Measurements from ENCODE around the gene HOXA10.

The HOXA10 gene

DNA sequence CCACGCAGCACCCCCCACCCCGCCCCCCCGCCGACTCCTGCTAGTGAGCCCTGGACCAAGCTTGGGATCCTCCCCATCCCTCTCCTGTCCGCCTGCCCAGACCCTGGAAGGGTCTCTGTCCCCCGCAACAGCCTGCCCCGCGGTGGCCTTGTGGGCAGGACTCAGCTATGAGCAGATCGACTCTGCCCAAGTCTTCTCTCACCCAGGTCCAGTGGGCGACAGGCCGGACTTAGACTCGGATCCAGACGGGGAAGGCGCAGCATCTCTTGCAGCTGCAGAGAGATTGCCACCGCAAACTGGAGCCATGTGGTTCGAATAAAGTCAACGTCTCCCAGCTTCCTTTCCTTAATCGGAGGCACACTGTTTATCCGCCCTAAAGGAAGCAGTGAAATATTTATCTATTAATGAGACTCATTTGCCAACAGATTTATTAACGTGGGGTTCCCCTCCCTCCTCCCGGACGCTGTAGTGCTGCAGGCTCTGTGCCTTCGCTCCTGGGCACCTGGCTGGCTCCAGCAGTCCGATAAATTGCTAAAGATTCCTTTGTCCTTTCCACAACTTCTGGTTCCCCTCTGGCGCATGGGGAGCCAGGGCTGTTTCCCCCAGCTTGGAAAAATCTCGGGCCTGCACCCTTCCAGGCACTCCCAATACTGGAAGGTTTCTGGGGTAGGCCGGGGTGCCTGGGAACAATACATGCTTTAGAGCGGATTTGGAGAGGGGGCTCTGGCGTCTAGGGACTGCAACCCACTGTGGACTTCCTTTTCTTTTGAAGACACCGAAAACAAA, 17.0 kb downstream of the HOXA10 start:
- Mint-ChIP-seq H3K9me3 (peaks cover 1% of the 10 kb centered on the region), H3K27ac (peak overlapping the region; percentile 86), H3K4me1 (peaks cover 20% of the 10 kb centered on the region), H3K27me3 (peaks cover 41% of the 10 kb centered on the region), H3K4me3 (no peak overlapping the region), H3K36me3 (peaks cover 2% of the 10 kb centered on the region)
- ATAC-seq (ENCODE audit: low read depth) (no peak), DNase-seq (ENCODE audit: low spot score in 2 of 2) (no peak)

DNA sequence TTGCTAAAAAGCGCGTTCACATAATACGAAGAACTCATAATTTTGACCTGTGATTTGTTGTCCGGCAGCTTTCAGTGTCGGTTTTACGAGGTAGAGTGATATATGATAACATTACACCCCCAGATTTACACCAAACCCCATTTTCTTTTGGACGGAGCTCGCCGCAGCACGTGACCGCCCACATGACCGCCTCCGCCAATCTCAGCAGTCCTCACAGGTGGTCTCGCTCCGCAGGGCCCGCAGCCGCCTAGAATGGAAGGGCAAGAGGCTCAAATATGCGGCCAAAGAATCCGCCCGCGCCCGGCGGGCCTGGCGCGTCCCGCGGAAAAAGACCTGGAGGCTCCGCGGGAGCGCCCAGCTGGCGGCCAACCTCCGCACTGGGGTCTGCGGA, 17.6 kb downstream of the HOXA10 start, which contains the start of gene HOXA7:
HOXA7 (minus strand) TSS at position 168 of the 391 bp plus-strand sequence; CDS start at position 38, 130 bp downstream.
- peaks cover 24% of the 10 kb centered on the region for H3K4me1 Mint-ChIP-seq

DNA sequence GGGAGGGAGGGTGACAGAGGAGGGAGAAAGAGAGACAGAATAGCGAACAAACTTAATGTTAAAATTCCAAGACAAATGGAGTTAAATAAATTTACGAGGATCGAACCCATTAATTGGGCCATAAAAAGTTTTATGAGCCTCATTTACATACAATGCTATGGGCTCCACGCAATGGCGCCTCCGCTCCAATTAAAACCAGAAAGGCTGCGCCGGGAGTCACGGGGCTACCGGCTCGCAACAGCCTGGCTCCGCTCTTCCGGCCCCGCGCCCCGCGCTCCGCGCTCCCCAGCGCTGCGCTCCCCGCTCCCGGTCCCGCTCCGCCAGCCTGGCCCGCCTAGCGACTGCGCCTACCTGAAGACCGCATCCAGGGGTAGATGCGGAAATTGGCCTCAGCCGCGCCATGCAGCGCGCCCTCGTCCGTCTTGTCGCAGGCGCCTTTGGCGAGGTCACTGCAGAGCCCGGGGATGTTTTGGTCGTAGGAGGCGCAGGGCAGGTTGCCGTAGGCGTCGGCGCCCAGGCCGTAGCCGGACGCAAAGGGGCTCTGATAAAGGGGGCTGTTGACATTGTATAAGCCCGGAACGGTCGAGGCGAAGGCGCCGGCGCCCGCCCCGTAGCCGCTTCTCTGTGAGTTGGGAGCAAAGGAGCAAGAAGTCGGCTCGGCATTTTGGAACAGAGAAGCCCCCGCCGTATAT, 18.2 kb downstream of the HOXA10 start:
- no peak for DNase-seq (ENCODE audit: low spot score in 2 of 2)
- H3K27ac Mint-ChIP-seq = peak overlapping the region; percentile 46
- H3K9me3 Mint-ChIP-seq = peaks cover 1% of the 10 kb centered on the region
- peaks cover 47% of the 10 kb centered on the region for H3K27me3 Mint-ChIP-seq
- H3K4me3 Mint-ChIP-seq = peak overlapping the region; percentile 3
- no peak for ATAC-seq (ENCODE audit: low read depth)
- peaks cover 27% of the 10 kb centered on the region for H3K4me1 Mint-ChIP-seq
- peaks cover 2% of the 10 kb centered on the region for H3K36me3 Mint-ChIP-seq

More for the DNA sequence above, 17.6 kb downstream of the HOXA10 start, which contains the start of gene HOXA7:
- Mint-ChIP-seq H3K27ac (peak within 1 kb of the TSS; percentile 86), H3K27me3 (peaks cover 47% of the 10 kb centered on the region), H3K4me3 (peak within 1 kb of the TSS; percentile 3), H3K9me3 (peaks cover 1% of the 10 kb centered on the region), H3K36me3 (peaks cover 2% of the 10 kb centered on the region)
- DNase-seq (ENCODE audit: low spot score in 2 of 2) (no peak), ATAC-seq (ENCODE audit: low read depth) (no peak)

DNA sequence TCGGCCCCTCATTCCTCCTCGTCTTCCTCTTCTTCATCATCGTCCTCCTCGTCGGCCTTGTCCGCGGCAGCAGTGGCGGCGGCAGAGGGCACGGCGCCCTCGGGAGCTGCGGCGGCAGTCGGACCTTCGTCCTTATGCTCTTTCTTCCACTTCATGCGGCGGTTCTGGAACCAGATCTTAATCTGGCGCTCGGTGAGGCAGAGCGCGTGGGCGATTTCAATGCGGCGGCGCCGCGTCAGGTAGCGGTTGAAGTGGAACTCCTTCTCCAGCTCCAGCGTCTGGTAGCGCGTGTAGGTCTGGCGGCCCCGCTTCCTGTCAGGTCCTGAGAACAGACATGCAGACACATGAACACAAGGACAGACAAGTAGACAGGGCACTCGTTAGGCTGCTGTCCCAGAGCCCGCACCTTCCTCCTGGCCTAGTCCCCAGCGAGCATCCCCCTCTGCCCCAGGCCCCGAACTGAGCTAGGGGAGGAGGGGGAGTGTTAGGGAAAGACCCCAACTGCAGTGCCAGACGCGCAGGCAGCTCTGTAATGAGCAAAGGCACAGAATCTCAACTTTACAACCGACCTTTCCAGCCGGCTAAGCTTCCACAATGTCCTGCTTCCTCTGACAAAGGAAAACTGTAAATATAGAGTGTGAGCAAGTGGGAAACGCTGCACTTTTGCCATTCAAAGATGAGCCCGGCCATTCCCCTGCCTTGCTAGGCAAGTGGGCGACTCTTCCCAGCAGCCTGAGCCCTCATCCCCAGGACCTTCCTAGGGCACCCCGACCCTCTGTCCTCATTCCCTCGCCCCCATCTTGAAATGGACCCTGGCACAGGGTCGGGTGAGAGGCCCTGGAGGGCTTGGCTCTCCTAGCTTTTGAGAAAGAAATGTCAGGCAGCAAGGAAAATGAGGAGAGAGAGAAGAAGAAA, 19.0 kb downstream of the HOXA10 start:
- Mint-ChIP-seq H3K4me1 (peaks cover 33% of the 10 kb centered on the region), H3K4me3 (no peak overlapping the region), H3K27me3 (peaks cover 47% of the 10 kb centered on the region), H3K27ac (peak overlapping the region; percentile 46), H3K36me3 (peaks cover 2% of the 10 kb centered on the region), H3K9me3 (peaks cover 1% of the 10 kb centered on the region)
- ATAC-seq (ENCODE audit: low read depth) (no peak), DNase-seq (ENCODE audit: low spot score in 2 of 2) (no peak)

DNA sequence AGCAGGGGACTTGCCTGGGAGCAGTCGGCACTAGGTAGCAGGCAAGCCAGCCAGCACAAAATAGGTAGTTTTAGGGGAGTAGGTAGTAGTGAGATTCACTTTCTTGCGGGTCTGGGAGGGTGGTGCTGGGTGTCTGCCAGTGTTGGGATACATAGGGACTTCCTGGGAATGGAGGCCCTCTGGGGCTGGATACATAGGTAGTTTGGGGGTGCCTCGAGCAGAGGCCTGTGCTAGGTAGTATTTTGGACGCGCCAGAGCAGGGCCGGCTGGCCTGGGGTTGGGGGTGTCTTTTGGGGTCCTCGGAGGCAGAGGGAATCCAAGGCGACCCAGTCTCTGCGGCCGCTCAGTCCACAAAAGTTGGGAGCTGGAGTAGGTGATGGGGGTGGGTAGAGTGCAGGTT, 19.8 kb downstream of the HOXA10 start:
- Mint-ChIP-seq H3K27ac (peak overlapping the region; percentile 46), H3K36me3 (peaks cover 2% of the 10 kb centered on the region)

DNA sequence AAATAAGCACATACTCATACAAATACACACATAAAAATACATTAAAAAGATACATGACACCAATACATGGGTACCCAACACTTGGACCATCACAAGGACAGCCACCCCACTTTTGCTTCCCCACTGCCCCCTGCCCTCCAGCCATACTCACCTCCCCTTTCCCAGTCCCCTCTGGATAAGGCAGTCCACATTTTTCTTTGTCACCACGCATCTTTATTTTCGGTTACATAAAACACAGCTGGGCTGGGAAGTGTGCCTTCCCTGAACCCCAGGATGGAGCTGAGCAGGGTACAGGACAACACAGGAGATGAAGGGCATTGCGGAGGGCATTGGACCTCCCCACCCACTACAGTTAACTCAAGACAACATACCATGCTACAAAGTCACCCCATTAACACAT, 20.6 kb downstream of the HOXA10 start:
- Mint-ChIP-seq H3K36me3 (peaks cover 2% of the 10 kb centered on the region), H3K9me3 (peaks cover 1% of the 10 kb centered on the region), H3K4me3 (no peak overlapping the region), H3K27me3 (peaks cover 36% of the 10 kb centered on the region), H3K27ac (peak overlapping the region; percentile 28), H3K4me1 (peaks cover 26% of the 10 kb centered on the region)
- no peak for DNase-seq (ENCODE audit: low spot score in 2 of 2)
- no peak for ATAC-seq (ENCODE audit: low read depth)

More for the DNA sequence above, 19.8 kb downstream of the HOXA10 start:
- peaks cover 43% of the 10 kb centered on the region for H3K27me3 Mint-ChIP-seq
- ATAC-seq (ENCODE audit: low read depth) (no peak), DNase-seq (ENCODE audit: low spot score in 2 of 2) (no peak)
- peaks cover 1% of the 10 kb centered on the region for H3K9me3 Mint-ChIP-seq
- H3K4me1 Mint-ChIP-seq = peaks cover 26% of the 10 kb centered on the region
- H3K4me3 Mint-ChIP-seq = no peak overlapping the region

DNA sequence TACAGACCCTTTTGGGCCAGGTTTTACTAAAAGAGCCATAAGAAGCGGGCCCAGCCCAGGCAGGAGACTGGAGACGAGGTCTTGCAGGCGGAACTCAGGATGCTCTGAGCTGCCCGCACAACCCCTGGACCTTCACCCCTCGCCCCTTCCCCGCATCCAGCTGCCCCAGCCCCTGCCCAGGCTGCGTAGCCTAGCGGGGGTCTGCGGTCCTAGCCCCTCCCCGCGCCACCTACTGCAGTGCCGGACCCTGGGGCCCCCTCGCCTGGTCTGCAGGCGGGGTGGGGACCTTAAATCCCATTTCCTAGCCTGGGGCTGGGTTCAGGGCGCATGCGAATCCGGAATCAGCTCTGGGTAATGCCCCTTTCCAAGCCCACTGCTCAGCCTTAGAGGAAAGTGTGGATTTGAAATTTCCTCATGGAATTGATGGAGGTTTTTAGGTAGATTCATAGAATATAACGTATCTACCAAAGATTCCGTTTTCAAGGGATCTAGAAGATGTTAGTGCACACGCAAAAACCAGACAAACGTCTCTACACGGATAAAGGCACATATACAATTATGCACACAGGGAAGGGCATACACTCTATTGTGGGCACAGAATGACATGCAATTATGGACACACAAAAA, 21.2 kb downstream of the HOXA10 start:
- H3K36me3 Mint-ChIP-seq = no peaks in the 10 kb centered on the region
- peaks cover 1% of the 10 kb centered on the region for H3K9me3 Mint-ChIP-seq
- H3K4me1 Mint-ChIP-seq = peaks cover 29% of the 10 kb centered on the region
- ATAC-seq (ENCODE audit: low read depth) = no peak
- H3K4me3 Mint-ChIP-seq = no peak overlapping the region
- DNase-seq (ENCODE audit: low spot score in 2 of 2) = no peak
- H3K27ac Mint-ChIP-seq = no peak overlapping the region
- peaks cover 33% of the 10 kb centered on the region for H3K27me3 Mint-ChIP-seq

DNA sequence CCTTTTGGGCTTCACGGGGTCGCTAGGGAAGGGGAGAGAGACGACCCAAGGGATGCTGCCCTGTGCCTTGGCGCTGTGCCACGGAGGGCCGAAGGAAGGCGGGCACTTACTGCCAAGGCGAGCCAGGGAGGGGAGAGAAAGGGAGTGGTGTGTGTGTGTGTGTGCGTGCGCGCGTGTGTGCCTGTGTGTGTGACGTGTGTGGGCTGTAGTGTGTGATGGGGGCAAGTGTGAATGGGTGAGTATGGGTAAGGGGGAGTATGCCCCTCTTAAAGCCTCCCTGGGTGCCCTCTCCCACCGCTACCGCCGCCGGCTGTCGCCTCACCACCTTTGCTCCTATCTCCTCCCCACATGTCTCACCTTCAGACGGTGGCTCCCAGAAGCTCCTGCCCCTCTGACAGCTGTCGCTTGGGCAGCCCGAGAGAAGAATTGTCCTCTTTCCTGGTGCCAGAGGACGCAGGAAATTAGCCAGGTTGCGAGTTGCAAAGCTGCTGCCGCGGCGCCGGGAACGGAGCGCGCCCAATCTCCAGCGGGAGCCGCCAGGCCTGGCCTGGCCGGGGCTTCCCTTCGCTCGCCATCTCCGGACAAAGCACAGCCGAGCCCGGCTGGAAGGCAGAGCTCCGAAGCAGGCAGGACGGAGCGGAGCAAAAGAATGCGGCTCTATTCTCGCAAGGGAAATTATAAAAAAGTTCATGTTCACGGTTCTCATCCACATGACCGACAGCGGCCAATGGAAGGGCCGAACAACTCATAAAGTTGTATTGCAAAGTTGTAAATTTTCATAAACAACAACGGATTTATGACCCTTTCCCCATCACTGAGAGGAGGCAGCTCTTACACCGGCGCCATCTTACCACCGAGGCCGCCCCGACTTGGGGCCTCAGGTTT, 21.9 kb downstream of the HOXA10 start, which contains the start of gene HOXA3:
HOXA3 (minus strand) TSS at position 653 of the 885 bp plus-strand sequence. CDS start 41,943 bp downstream, outside the sequence.
- Mint-ChIP-seq H3K4me3 (peak within 1 kb of the TSS; percentile 77), H3K27me3 (peaks cover 30% of the 10 kb centered on the region), H3K36me3 (no peaks in the 10 kb centered on the region), H3K9me3 (peaks cover 1% of the 10 kb centered on the region), H3K27ac (peak within 1 kb of the TSS; percentile 77), H3K4me1 (peaks cover 28% of the 10 kb centered on the region)
- ATAC-seq (ENCODE audit: low read depth) (no peak), DNase-seq (ENCODE audit: low spot score in 2 of 2) (no peak)

DNA sequence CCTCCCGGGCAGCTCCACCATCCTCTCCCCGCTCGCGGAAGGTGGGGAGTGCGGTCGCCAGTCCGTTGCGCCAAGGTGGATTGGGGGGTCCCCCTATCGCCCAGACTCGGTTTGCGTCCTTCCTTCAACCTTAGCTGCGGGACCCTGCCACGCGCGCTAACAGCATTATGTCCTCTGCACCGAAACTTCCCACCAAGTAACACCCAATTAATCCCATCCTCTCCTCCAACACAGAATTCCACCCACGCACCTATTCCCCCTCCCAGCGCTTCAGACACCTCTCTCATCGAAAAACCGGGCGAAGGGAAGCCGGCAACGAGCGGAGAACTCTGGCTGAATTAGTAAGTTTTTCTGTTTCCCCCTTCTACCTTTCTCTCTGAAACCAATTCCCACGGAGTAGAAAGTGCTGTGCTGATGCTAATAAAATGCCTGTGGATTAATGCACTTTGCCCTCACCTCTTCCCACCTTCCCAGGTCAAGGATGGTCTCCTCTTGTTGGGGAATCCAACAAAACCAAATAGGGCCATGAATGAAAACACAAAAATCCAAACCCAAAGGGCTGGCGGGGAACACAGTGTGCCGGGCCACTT, 22.7 kb downstream of the HOXA10 start:
- H3K4me1 Mint-ChIP-seq = peaks cover 31% of the 10 kb centered on the region
- H3K27ac Mint-ChIP-seq = peak overlapping the region; percentile 77
- peaks cover 1% of the 10 kb centered on the region for H3K9me3 Mint-ChIP-seq
- H3K27me3 Mint-ChIP-seq = peaks cover 33% of the 10 kb centered on the region
- peak overlapping the region; percentile 77 for H3K4me3 Mint-ChIP-seq
- no peak for DNase-seq (ENCODE audit: low spot score in 2 of 2)
- no peak for ATAC-seq (ENCODE audit: low read depth)
- H3K36me3 Mint-ChIP-seq = no peaks in the 10 kb centered on the region

DNA sequence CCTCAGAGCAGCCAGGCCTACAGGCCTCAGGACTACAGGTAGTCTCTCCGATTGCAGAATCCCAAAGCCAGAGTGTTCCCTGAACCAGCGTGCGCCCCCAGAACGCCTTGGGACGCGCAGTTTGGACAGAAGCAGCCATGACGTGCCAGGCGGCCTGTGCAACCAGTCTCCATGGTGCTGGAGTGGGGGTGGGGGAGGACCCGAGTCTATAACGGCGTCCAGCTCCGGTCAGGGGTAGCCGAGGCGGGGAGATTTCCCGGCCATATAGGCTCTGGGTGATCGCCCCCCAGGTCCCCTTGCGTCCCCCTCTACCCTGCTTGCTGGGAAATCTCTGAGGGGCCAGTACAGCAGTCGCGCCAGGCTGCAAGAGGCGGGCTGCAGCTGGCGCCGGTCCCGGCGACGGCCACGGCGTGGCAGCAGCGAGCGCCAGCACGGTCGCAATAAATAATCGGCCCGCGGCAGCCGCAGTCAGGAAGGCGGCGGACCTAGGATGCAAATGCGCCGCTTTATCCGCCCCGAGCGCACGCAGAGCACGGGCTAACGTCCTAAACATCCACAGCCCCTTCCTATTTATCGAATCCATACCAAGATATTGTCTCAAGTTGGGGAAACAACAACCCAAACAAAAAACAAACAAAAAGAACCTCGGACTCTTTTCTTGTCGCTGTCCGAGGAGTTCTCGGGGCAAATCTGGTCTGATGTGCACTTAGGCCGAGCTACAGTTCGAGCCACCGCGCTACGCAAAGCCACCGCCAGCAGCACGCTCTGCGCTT, 23.4 kb downstream of the HOXA10 start:
- DNase-seq (ENCODE audit: low spot score in 2 of 2) (peak; percentile 66 to 74), ATAC-seq (ENCODE audit: low read depth) (peak; percentile 83)
- Mint-ChIP-seq H3K4me1 (peaks cover 31% of the 10 kb centered on the region), H3K9me3 (peaks cover 1% of the 10 kb centered on the region), H3K4me3 (peak overlapping the region; percentile 77), H3K36me3 (no peaks in the 10 kb centered on the region), H3K27ac (peak overlapping the region; percentile 77), H3K27me3 (peaks cover 36% of the 10 kb centered on the region)

DNA sequence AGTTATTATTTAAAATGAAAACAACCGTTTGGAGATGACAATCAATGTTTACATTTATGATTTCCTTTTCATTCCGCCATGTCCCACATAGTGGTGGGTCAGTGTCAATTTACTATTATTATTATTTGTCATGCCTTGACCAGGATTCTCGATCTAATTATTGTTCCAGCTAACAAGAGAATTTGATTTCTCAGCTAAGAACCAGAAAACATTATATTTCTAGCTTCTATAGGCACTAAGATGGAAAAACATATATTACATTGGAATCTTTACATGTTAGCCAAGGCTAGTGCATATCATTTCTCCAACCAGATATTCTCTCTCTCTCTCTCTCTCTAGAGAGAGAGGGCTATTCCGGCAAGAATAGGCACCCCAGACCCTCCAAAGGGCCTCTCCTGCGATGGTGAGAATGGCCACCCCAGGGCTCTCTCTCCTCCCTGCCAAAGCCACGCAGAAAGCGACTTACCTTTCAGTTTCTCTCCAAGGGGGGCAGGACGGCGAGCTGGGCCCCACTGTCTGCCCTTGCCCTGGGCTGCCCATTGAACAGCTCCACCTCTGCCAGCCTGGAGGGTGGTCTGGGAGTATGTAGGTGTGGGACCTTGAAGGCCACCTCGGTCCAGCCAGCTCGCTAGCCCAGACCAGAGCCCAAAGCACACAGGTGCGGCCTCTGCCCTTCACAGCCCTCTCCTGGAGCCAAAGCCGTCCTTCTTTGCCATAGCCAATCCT, 24.1 kb downstream of the HOXA10 start:
- Mint-ChIP-seq H3K4me1 (peaks cover 29% of the 10 kb centered on the region), H3K27me3 (peaks cover 34% of the 10 kb centered on the region), H3K36me3 (no peaks in the 10 kb centered on the region), H3K27ac (no peak overlapping the region), H3K9me3 (no peaks in the 10 kb centered on the region), H3K4me3 (peak overlapping the region; percentile 77)
- no peak for ATAC-seq (ENCODE audit: low read depth)
- no peak for DNase-seq (ENCODE audit: low spot score in 2 of 2)

Data from memory B cell (primary cell).